ENCODE measurements around the gene KRT13. TPM values are rescaled to one million over a fixed set of nuclear protein-coding genes. Genes with fewer than 3 reads are reported as not detected.
A peak's percentile ranks its signal among the peaks of the same experiment; 100 is the strongest.

KRT13 gene
- total and polyA plus RNA-seq, 2 of the 4 experiments (the other 2 are of a cell fraction) = 0.18 to 0.56 TPM

GRCh38 chr17:41489531-41489930 is 15.9 kb downstream of the KRT13 start, which contains the start of gene KRT36 (continued):
- TF ChIP-seq CTCF (conservative IDR thresholded peaks at IDR 0.05; ENCODE audit: low read depth, low read length) (no peak), RFX5 (IDR thresholded peaks at IDR 0.05; ENCODE audit: low read depth, low read length) (no peak)

GRCh38 chr17:41486809-41487530 is 18.4 kb downstream of the KRT13 start:
- no TSS peak for BruUV-seq (replicated peaks)
- Histone ChIP-seq H2BK5ac (ENCODE audit: low read depth, low read length, poor library complexity, severe bottlenecking) (no peak overlapping the region), H2AFZ (replicated peaks; ENCODE audit: low read length, poor library complexity) (no peak overlapping the region), H3K9me1 (ENCODE audit: insufficient read depth, low read length) (no peaks in the 10 kb centered on the region), H2BK15ac (ENCODE audit: low read depth, low read length) (no peak overlapping the region), H2AK5ac (ENCODE audit: low read depth, low read length) (0 out of 2 replicates have a peak overlapping the region, but pooled peaks have one; percentile 34), H3K18ac (ENCODE audit: low read depth, low read length) (no peak overlapping the region), H3K56ac (ENCODE audit: extremely low read depth, insufficient read depth, low read length) (no peak overlapping the region), H2AK9ac (replicated peaks; ENCODE audit: low read depth, low read length, poor library complexity) (no peak overlapping the region), H3K36me3 (ENCODE audit: control insufficient read depth, insufficient read depth, low read length) (no peaks in the 10 kb centered on the region), H3K4me2 (ENCODE audit: low read depth, low read length) (no peak overlapping the region), H3K79me1 (ENCODE audit: low read depth in 1 of 2, low read length in 2 of 2) (no peaks in the 10 kb centered on the region), H3K4me3 (ENCODE audit: insufficient read depth, low read depth, low read length) (no peak overlapping the region), H3K9ac (ENCODE audit: low read depth, low read length) (no peak overlapping the region), H4K8ac (ENCODE audit: low read depth in 2 of 2, low read length in 2 of 2) (no peak overlapping the region), H3K27me3 (ENCODE audit: control insufficient read depth, insufficient read depth, low read length) (peaks cover 4% of the 10 kb centered on the region; the same call in 1 of the 2 replicates), H4K5ac (ENCODE audit: low read depth, low read length) (no peak overlapping the region), H2BK120ac (ENCODE audit: low read depth, low read length) (no peak overlapping the region), H3K14ac (replicated peaks; ENCODE audit: low read depth, low read length) (no peak overlapping the region), H3K9me3 (ENCODE audit: control insufficient read depth, insufficient read depth, low read length) (no peaks in the 10 kb centered on the region), H4K91ac (ENCODE audit: insufficient read depth, low read depth, low read length) (no peak overlapping the region), H2BK20ac (ENCODE audit: low read depth, low read length) (no peak overlapping the region), H3K4ac (ENCODE audit: low read depth, low read length) (no peak overlapping the region), H3K23ac (ENCODE audit: low read depth, low read length) (no peak overlapping the region), H3K4me1 (ENCODE audit: control insufficient read depth, insufficient read depth, low read length) (no peaks in the 10 kb centered on the region), H3K27ac (ENCODE audit: insufficient read depth, low read length) (no peak overlapping the region), H4K20me1 (ENCODE audit: insufficient read depth, low read length) (no peaks in the 10 kb centered on the region)
- 71% methylated on average over 22 of the region's 29 CpGs; no CpG with 5 or more reads in 1 of the 2 experiments for WGBS, 2 experiments (ENCODE audit: extremely low coverage in 2 of 2, insufficient read length in 1 of 2)
- CTCF ChIA-PET = no interaction called here
- dilution Hi-C loops (cut with HindIII; ENCODE audit: low sequenced_read_pairs, unreplicated experiment) = no loop called here
- POLR2A ChIA-PET (ENCODE audit: unreplicated experiment) = no interaction called here
- ATAC-seq (ENCODE audit: low read depth) = no peak
- no peak for DNase-seq
- TF ChIP-seq RFX5 (IDR thresholded peaks at IDR 0.05; ENCODE audit: low read depth, low read length) (no peak), CTCF (conservative IDR thresholded peaks at IDR 0.05; ENCODE audit: low read depth, low read length) (peak; percentile 17; the same call in 1 of the 2 replicates), SMC3 (IDR thresholded peaks at IDR 0.05; ENCODE audit: low read depth, low read length) (0 out of 2 replicates have a peak, but pooled peaks have one; percentile 10)
- in situ Hi-C loops (cut with MboI; ENCODE audit: low sequenced_read_pairs) = no loop called here
- intact Hi-C loops (cut with micrococcal nuclease) = no loop called here

Measured in IMR-90 (cell line).